NCI-H345 treated with DMSO at 0.1 percent for 48 hours (cell line): ENCODE measurements around the gene RHOB.
"Not testable (repeated sequence)": the region's sequence is repeated elsewhere in the genome, so short reads cannot be mapped to it uniquely, and the experiment has no call there.

ENCODE experiments used
- DNase-seq: peaks from one replicate; lab custom pipeline; 2025; ENCODE audit not compliant: unreplicated experiment; lab: John Stamatoyannopoulos, UW

Gene RHOB

GRCh38 chr2:20490300-20491181, 43.7 kb downstream of the RHOB start:
- DNase-seq, result no peak

GRCh38 chr2:20491739-20492531, 45.1 kb downstream of the RHOB start:
- no peak for DNase-seq

GRCh38 chr2:20493095-20493494, 46.2 kb downstream of the RHOB start:
- DNase-seq, result not testable (repeated sequence)

GRCh38 chr2:20494241-20494640, 47.4 kb downstream of the RHOB start:
- no peak for DNase-seq

- DNase-seq, result no peak
These were observed 49.4 kb downstream of the RHOB start for GRCh38 chr2:20496076-20496872.

- DNase-seq, result no peak
These were observed 50.1 kb downstream of the RHOB start for GRCh38 chr2:20496942-20497341.
